ENCODE measurements around the gene DSCAM. TPM values are rescaled to one million over a fixed set of nuclear protein-coding genes. Genes with fewer than 3 reads are reported as not detected.

The DSCAM gene
- total and polyA plus RNA-seq, 2 donors (not counting 3 experiments of a cell fraction or from before 2014, with no cell fraction given), result not detected

DNA sequence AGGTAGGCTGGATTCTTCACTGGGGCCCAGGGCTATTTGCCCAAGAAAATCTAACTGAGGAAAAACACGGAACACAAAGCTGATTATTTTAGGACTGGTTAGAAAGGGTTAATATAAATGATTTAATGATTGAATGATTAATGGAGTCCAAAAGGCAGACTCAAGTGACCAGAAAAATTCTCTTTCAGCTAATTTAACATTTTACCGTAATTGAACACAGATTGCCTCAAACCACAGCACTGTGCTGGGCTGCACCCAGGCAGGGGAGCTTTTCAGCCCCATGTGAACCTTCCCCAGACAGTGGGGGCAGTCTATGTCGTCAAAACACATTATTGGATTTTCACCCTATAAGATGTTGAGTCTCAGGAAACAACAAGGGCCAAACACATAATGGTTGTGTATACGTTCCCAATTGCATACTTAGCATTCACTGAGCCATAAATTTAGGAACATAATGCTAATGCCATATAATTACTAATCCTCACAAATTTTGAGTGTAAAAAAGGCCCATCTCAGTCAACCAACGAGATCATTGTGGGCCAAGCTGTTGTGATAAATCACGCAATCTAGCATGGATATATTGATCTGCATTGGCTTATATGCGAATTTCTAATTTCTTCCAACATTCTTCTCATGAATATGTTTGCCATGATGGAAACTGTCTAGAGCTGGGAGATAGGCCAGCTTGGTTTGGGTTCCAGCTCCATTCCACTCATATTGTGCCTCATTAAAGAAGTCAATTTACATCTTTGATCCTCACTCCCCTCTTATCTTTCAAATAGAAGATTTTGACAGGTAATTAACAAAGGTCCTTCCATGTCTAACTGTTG, 27.7 kb downstream of the DSCAM start:
- H3K4me3 ChIP-seq (replicated peaks in 1 of 3; ENCODE audit: insufficient read depth in 1 of 3, low read depth in 1 of 3, low read length in 3 of 3), result no peak overlapping the region
- no peaks in the 10 kb centered on the region for H3K27me3 ChIP-seq (ENCODE audit: control insufficient read depth in 2 of 2, insufficient read depth in 2 of 2, low read length in 2 of 2)
- intact Hi-C loops (cut with micrococcal nuclease) (no loop called here), dilution Hi-C loops (cut with MboI; ENCODE audit: extremely low pct_ligation_motif_present, low sequenced_read_pairs) (no loop called here)
- no peaks in the 10 kb centered on the region for H3K36me3 ChIP-seq (ENCODE audit: control insufficient read depth in 2 of 2, extremely low read depth in 1 of 2, insufficient read depth in 2 of 2, low read length in 2 of 2)
- H3K79me2 ChIP-seq (ENCODE audit: control insufficient read depth, insufficient read depth, low read length), result no peaks in the 10 kb centered on the region
- CTCF ChIA-PET, result no interaction called here
- TF ChIP-seq EZH2 (IDR thresholded peaks at IDR 0.05; ENCODE audit: borderline replicate concordance, low read depth, low read length, severe bottlenecking) (no peak), GATA2 (IDR thresholded peaks at IDR 0.05; ENCODE audit: insufficient read depth, insufficient read length, low read depth, low read length) (no peak), POLR2A (IDR thresholded peaks at IDR 0.05; ENCODE audit: low read depth, low read length) (no peak)
- H3K9me3 ChIP-seq (replicated peaks; ENCODE audit: control insufficient read depth, insufficient read depth, low read length), result peaks cover 6% of the 10 kb centered on the region
- DNase-seq (ENCODE audit: low read depth, low spot score) (no peak), FAIRE-seq (no peak)
- POLR2A ChIA-PET, result no interaction called here
- H3K9me1 ChIP-seq (replicated peaks; ENCODE audit: control insufficient read depth, extremely low read depth, insufficient read depth, low read length), result no peaks in the 10 kb centered on the region
- H4K20me1 ChIP-seq (replicated peaks; ENCODE audit: control insufficient read depth, extremely low read depth, insufficient read depth, low read length), result no peaks in the 10 kb centered on the region
- no TSS peak for BruUV-seq (replicated peaks)
- no peak overlapping the region for H3K9ac ChIP-seq (replicated peaks; ENCODE audit: extremely low read depth, insufficient read depth, low read length)
- H3K4me1 ChIP-seq (ENCODE audit: control insufficient read depth, extremely low read depth, insufficient read depth, low read length), result no peaks in the 10 kb centered on the region
- H3K27ac ChIP-seq (ENCODE audit: insufficient read depth, low read depth, low read length), result no peak overlapping the region
- no peak overlapping the region for H2AFZ ChIP-seq (ENCODE audit: low read depth, low read length)
- no peak overlapping the region for H3K4me2 ChIP-seq (ENCODE audit: insufficient read depth, low read length)

DNA sequence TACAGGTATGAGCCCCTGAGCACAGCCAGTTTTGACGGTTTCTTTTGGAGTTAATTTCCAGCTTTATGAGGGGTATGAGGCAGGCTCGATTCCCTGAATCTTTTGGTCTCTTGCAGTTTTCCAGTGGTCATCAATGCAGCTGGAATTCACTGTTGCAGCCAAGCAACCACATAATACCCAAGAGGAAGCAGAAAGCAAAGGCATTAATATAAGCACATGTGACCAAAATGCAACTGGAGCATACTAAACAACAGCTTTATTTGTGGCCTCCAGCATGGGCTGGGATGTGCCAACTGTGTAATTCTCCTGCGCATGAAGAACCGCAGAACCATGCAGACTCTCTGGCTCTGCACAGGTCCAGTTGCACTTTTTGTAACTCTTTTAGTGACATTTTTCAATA, 33.0 kb downstream of the DSCAM start:
- DNase-seq (ENCODE audit: low read depth, low spot score) (no peak), FAIRE-seq (no peak)
- Histone ChIP-seq H3K4me3 (replicated peaks in 1 of 3; ENCODE audit: insufficient read depth in 1 of 3, low read depth in 1 of 3, low read length in 3 of 3) (no peak overlapping the region), H3K4me1 (ENCODE audit: control insufficient read depth, extremely low read depth, insufficient read depth, low read length) (no peaks in the 10 kb centered on the region), H4K20me1 (replicated peaks; ENCODE audit: control insufficient read depth, extremely low read depth, insufficient read depth, low read length) (no peaks in the 10 kb centered on the region), H3K4me2 (ENCODE audit: insufficient read depth, low read length) (no peak overlapping the region), H3K79me2 (ENCODE audit: control insufficient read depth, insufficient read depth, low read length) (no peaks in the 10 kb centered on the region), H2AFZ (ENCODE audit: low read depth, low read length) (no peak overlapping the region), H3K27ac (ENCODE audit: insufficient read depth, low read depth, low read length) (no peak overlapping the region), H3K9me3 (replicated peaks; ENCODE audit: control insufficient read depth, insufficient read depth, low read length) (peaks cover 11% of the 10 kb centered on the region), H3K9ac (replicated peaks; ENCODE audit: extremely low read depth, insufficient read depth, low read length) (no peak overlapping the region), H3K9me1 (replicated peaks; ENCODE audit: control insufficient read depth, extremely low read depth, insufficient read depth, low read length) (no peaks in the 10 kb centered on the region), H3K27me3 (ENCODE audit: control insufficient read depth in 2 of 2, insufficient read depth in 2 of 2, low read length in 2 of 2) (no peaks in the 10 kb centered on the region), H3K36me3 (ENCODE audit: control insufficient read depth in 2 of 2, extremely low read depth in 1 of 2, insufficient read depth in 2 of 2, low read length in 2 of 2) (no peaks in the 10 kb centered on the region)
- BruUV-seq (replicated peaks), result no TSS peak
- ChIA-PET POLR2A (no interaction called here), CTCF (no interaction called here)
- TF ChIP-seq JUN (IDR thresholded peaks at IDR 0.05; ENCODE audit: borderline replicate concordance, insufficient read depth, insufficient read length, low read depth), result no peak
- no peak for TF ChIP-seq POLR2A (IDR thresholded peaks at IDR 0.05; ENCODE audit: low read depth, low read length)
- TF ChIP-seq, protein P1, sequence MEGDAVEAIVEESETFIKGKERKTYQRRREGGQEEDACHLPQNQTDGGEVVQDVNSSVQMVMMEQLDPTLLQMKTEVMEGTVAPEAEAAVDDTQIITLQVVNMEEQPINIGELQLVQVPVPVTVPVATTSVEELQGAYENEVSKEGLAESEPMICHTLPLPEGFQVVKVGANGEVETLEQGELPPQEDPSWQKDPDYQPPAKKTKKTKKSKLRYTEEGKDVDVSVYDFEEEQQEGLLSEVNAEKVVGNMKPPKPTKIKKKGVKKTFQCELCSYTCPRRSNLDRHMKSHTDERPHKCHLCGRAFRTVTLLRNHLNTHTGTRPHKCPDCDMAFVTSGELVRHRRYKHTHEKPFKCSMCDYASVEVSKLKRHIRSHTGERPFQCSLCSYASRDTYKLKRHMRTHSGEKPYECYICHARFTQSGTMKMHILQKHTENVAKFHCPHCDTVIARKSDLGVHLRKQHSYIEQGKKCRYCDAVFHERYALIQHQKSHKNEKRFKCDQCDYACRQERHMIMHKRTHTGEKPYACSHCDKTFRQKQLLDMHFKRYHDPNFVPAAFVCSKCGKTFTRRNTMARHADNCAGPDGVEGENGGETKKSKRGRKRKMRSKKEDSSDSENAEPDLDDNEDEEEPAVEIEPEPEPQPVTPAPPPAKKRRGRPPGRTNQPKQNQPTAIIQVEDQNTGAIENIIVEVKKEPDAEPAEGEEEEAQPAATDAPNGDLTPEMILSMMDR (IDR thresholded peaks at IDR 0.05; ENCODE audit: extremely low read depth in 1 of 2, insufficient read depth in 1 of 2, low read depth in 1 of 2, low read length in 2 of 2), result no peak
- TF ChIP-seq POLR2AphosphoS5 (IDR thresholded peaks at IDR 0.05; ENCODE audit: insufficient read depth, low read depth, low read length), result no peak
- no peak for TF ChIP-seq GATA2 (IDR thresholded peaks at IDR 0.05; ENCODE audit: insufficient read depth, insufficient read length, low read depth, low read length)
- no peak for TF ChIP-seq MYC (IDR thresholded peaks at IDR 0.05; ENCODE audit: low read depth, low read length)
- TF ChIP-seq, protein P2, sequence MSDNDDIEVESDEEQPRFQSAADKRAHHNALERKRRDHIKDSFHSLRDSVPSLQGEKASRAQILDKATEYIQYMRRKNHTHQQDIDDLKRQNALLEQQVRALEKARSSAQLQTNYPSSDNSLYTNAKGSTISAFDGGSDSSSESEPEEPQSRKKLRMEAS (IDR thresholded peaks at IDR 0.05; ENCODE audit: insufficient read depth, insufficient read length), result no peak
- no peak for TF ChIP-seq EZH2 (IDR thresholded peaks at IDR 0.05; ENCODE audit: borderline replicate concordance, low read depth, low read length, severe bottlenecking)
- dilution Hi-C loops (cut with MboI; ENCODE audit: extremely low pct_ligation_motif_present, low sequenced_read_pairs), result no loop called here
- intact Hi-C loops (cut with micrococcal nuclease), result no loop called here
